ENCODE data around the gene DCBLD2.
"Not testable (repeated sequence)": the region's sequence is repeated elsewhere in the genome, so short reads cannot be mapped to it uniquely, and the experiment has no call there.

DCBLD2 gene

GRCh38 chr3:98831060-98831459 lies 70.4 kb downstream of the DCBLD2 start:
- not testable (repeated sequence) for DNase-seq (ENCODE audit: low read depth, low spot score)

GRCh38 chr3:98829246-98829832 lies 72.2 kb downstream of the DCBLD2 start:
- DNase-seq (ENCODE audit: low read depth, low spot score) = no peak

GRCh38 chr3:98827221-98827920 lies 74.1 kb downstream of the DCBLD2 start:
- no peak for DNase-seq (ENCODE audit: low read depth, low spot score)

- DNase-seq (ENCODE audit: low read depth, low spot score) = no peak
These were observed 75.4 kb downstream of the DCBLD2 start for GRCh38 chr3:98826126-98826525.

- DNase-seq (ENCODE audit: low read depth, low spot score) = no peak
These were observed 77.2 kb downstream of the DCBLD2 start for GRCh38 chr3:98824256-98824655.

- no peak for DNase-seq (ENCODE audit: low read depth, low spot score)
These were observed 77.7 kb downstream of the DCBLD2 start for GRCh38 chr3:98823791-98824190.

- no peak for DNase-seq (ENCODE audit: low read depth, low spot score)
These were observed 80.4 kb downstream of the DCBLD2 start for GRCh38 chr3:98821063-98821462.

GRCh38 chr3:98817547-98818041 lies 83.9 kb downstream of the DCBLD2 start:
- DNase-seq (ENCODE audit: low read depth, low spot score) = no peak

GRCh38 chr3:98814817-98815420 lies 86.6 kb downstream of the DCBLD2 start:
- DNase-seq (ENCODE audit: low read depth, low spot score) = no peak

GRCh38 chr3:98812851-98813374 lies 88.6 kb downstream of the DCBLD2 start:
- no peak for DNase-seq (ENCODE audit: low read depth, low spot score)

GRCh38 chr3:98811048-98811447 lies 90.4 kb downstream of the DCBLD2 start:
- no peak for DNase-seq (ENCODE audit: low read depth, low spot score)

- no peak for DNase-seq (ENCODE audit: low read depth, low spot score)
These were observed 91.9 kb downstream of the DCBLD2 start for GRCh38 chr3:98809557-98809956.

- no peak for DNase-seq (ENCODE audit: low read depth, low spot score)
These were observed 93.4 kb downstream of the DCBLD2 start for GRCh38 chr3:98808071-98808470.

- no peak for DNase-seq (ENCODE audit: low read depth, low spot score)
These were observed 93.9 kb downstream of the DCBLD2 start for GRCh38 chr3:98807561-98807960.

- no peak for DNase-seq (ENCODE audit: low read depth, low spot score)
These were observed 94.5 kb downstream of the DCBLD2 start for GRCh38 chr3:98807011-98807410.

GRCh38 chr3:98806521-98806920 lies 95.0 kb downstream of the DCBLD2 start:
- no peak for DNase-seq (ENCODE audit: low read depth, low spot score)

- no peak for DNase-seq (ENCODE audit: low read depth, low spot score)
These were observed 95.9 kb downstream of the DCBLD2 start for GRCh38 chr3:98805571-98805970.

GRCh38 chr3:98801043-98801747 lies 100.3 kb downstream of the DCBLD2 start:
- DNase-seq (ENCODE audit: low read depth, low spot score) = no peak

GRCh38 chr3:98800401-98800800 lies 101.1 kb downstream of the DCBLD2 start:
- DNase-seq (ENCODE audit: low read depth, low spot score) = no peak

GRCh38 chr3:98799479-98799878 lies 102.0 kb downstream of the DCBLD2 start:
- DNase-seq (ENCODE audit: low read depth, low spot score) = no peak

GRCh38 chr3:98798820-98799219 lies 102.7 kb downstream of the DCBLD2 start:
- DNase-seq (ENCODE audit: low read depth, low spot score) = no peak

GRCh38 chr3:98797905-98798304 lies 103.6 kb downstream of the DCBLD2 start:
- DNase-seq (ENCODE audit: low read depth, low spot score) = no peak

Data from activated naive CD8-positive, alpha-beta T cell treated with anti-CD3 and anti-CD28 coated beads, Interleukin-2, amount 50 U/mL, for 16 hours (primary cell).